H54 (cell line): ENCODE data around the gene TMOD3.
"Not testable (repeated sequence)": the region's sequence is repeated elsewhere in the genome, so short reads cannot be mapped to it uniquely, and the experiment has no call there.

Experiments used
- DNase-seq: peaks from one replicate; pipeline ENCODE4 v3.0.0; 2011; ENCODE audit warnings: low spot score, mixed read lengths; ENCODE audit not compliant: insufficient read length
- FAIRE-seq: peaks from 3 replicates; lab custom pipeline; 2011; peaks lifted over from hg19 to GRCh38; lab: Jason Lieb, UNC
- POLR2A ChIP-seq: IDR thresholded peaks from 2 replicates; pipeline ENCODE4 v1.6.1; 2011; ENCODE audit warnings: low read depth, mild to moderate bottlenecking, low read length

TMOD3 gene

DNA sequence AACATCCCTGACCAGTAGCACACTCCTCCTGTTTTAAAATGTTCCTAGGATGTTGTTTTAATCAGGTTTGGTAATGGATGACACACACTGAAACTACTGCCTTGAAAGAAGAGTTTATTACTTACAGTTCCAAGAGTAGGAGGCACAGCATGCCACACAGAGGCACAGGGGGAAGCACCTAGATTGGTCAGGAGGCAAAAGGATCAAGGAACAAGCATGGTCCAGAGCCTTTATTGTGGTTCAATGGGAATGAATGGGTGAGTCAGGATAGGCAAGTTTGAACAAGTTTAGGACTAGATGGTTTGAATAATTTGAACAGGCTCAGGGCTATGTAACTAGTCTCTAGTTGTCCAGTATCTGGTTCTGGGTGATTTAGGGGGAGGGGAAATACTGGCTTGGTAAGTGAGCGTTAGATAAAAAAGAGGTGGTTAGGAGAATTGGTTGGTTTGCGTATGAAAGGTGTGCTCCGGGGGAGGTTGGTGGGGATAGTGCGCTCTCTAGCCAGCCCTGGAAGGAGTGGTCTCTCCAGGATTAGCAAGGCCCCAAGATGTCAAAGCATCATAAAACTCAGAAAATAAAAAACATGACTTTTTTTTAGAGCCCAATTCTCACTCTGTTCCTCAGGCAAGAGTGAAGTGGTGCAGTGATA lies 35.1 kb downstream of the TMOD3 start:
- DNase-seq (no peak), FAIRE-seq (no peak)
- TF ChIP-seq POLR2A = no peak

DNA sequence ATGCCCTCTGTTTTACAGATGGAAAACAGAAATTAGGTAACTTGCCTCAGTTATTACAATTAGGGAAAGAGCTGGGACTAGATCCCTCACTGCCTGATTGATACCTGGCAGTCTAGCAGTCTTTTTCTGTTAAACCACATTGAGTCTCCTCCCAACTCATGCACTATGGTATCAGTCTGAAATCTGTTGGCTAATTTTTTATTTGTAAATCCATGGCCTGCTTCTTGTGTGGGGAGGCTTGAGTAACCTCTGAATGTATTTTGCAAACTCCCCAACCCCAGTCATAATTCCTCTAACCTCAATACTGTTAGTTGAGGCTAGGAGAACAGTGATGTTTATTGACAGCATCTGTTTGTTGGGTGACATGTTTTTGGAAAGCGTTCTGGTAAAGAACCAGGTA lies 35.9 kb downstream of the TMOD3 start:
- FAIRE-seq = no peak
- TF ChIP-seq POLR2A = no peak
- DNase-seq = no peak

DNA sequence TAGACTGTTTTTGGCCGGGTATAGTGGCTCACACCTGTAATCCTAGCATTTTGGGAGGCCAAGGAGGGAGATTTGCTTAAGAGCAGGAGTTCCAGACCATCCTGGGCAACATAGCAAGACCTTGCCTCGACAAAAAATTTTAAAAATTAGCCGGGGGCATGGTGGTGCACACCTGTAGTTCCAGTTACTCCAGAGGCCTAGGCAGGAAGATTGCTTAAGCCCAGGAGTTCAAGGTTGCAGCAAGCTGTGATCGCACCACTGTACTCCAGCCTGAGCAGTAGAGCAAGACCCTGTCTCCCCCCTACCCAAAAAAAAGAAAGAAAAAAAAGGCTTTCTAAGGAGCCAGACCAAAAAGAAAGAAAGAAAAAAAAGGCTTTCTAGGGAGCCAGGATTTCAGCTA lies 36.7 kb downstream of the TMOD3 start:
- no peak for TF ChIP-seq POLR2A
- FAIRE-seq (no peak), DNase-seq (no peak)

DNA sequence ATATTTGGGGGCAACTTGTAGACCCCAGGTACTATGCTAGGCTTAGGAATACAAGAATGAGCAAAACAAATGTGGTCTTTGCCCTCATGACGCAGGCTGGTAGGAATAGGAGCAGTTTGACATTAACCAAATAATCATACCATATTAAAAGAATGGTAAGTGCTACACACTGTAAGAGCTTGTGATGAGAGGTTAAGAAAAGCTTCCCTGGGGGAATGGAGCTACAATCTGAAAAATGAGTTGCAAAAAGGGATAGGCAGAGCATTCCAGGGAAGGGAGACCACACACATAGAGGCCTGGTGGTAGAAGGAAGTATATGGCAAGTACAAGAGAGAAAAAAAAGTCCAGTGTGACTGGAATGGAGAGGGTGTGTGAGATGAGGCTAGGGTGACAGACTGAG lies 37.3 kb downstream of the TMOD3 start:
- FAIRE-seq (no peak), DNase-seq (no peak)
- TF ChIP-seq POLR2A = no peak

DNA sequence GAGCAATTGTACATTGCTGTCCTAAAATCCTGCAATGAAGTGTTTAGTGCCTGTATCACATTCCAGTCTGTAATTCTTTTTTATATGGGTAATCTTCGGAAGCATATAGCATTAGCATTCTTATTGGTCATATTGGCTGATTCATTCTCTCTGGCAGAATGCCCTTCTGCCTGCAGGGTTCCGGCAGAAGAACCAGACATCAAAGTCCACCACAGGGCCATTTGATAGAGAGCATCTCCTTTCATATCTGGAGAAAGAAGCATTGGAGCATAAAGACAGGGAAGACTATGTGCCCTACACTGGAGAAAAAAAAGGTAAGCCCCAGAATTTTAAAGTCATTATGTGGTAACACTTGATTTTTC lies 39.6 kb downstream of the TMOD3 start:
- FAIRE-seq (no peak), DNase-seq (no peak)
- TF ChIP-seq POLR2A = no peak

DNA sequence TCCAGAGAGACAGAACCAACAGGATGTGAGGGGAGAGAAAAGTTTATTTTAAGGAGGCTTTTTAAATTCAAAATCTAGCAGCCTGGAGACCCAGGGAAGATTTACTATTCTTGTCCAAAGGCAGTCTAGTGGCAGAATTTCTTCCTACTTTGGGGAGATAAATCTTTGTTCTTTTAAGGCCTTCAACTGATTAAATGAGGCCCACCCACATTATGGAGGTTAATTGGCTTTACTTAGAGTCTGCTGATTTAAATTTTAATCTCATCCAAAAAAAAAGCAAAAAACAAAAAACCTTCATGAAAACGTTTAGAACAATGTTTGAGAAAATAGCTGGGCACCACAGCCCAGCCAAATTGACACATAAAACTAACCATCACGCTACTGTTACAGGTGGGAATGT lies 41.3 kb downstream of the TMOD3 start:
- no peak for FAIRE-seq
- TF ChIP-seq POLR2A = no peak
- DNase-seq = no peak

DNA sequence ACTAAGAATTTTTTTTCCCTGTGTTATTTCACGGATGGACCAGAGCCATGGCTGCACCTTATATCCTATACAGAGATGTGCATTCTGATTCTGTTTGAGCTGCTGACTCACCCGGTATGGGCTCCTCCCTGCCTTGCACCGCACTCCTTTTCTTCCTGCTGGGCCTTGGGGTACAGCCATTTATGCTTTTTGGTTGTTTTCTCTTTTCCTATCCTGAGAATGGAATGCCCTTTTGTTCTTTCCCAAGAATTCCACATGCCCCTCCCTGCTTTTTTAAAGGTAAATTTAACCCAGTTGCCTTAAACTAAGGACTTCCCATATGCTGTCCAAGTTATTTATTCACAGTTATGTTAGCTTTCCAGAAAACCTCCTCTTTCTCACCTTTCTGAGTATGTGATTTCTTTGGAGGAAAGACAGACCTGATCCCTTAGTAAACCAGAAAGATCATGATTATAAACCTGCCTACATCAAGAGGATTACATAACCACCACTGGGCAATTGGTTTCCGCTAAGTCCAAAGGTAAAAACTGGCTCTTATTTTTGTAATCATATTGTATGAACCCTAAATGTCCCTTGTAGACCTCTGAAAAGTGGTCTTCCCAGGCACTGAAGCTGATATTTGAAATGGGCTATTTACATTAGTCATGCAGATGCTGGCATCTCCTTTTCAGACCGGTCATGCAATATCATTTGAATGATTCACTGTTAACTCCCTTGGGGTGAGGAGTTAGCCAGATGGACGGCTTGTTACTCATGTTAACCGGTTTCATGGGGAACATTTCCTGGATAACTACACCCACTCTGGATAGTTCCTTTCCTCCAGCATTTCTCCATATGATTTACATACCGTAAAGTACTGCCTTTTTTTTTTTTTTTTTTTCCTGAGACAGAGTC lies 45.5 kb downstream of the TMOD3 start:
- TF ChIP-seq POLR2A = no peak
- peak; percentile 30 for DNase-seq
- peak; percentile 88 for FAIRE-seq

DNA sequence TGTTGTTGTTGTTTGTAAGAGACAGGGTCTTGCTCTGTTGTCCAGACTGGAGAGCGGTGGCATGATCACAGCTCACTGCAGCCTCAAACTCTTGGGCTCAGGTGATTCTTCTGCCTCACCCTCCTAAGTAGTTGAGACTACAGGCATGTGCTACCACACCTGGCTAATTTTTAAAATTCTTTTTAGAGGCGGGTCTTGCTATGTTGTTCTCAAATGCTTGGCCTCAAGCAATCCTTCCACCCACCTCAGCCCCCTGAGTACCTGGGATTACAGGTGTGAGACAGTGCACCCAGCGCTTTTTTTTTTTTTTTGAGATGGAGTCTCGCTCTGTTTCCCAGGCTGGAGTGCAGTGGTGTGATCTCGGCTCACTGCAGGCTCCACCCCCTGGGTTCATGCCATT lies 46.7 kb downstream of the TMOD3 start:
- TF ChIP-seq POLR2A = no peak
- FAIRE-seq = no peak

DNA sequence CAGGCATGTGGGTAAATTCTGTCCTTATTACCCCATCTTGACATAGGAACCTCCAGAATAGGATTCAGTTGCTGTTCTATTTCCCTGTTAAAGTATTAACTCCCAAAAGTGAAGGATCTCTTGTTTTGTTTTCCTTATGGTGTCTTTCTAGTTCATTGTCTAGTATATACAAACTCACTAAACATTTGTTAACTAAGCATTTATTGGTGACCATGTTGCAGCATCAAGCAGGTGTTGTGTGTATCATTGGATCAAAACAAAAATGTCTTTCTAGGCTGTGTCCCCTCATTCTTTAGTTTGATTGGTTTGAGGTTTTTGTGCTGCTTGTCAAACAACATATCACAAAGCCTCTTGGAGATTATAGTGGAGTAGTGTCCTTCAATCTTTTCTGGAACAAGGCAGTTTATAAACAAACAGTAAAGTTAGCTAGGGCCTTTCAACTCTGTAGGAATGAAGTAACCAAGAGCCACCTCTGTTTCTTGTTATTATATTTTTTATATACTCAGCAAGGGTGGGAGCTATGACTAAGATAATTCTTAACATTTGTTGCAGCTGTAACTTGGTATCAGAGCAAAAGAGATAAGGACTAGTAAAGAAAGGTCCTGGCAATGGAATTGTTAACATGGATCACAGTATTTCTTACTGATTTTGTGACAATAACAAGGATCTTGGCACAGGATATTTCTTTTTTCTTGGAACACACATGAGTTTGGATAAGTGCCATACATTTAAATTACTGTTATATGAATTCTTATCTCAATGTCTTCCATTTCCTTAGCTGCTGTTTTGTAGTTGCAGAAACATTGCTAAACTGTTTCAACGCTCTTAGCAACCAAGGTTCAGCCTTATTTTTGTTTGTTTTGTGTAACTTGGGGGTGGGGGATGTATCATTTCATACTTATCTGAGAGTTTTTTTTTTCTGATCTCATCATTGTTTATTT lies 49.3 kb downstream of the TMOD3 start:
- DNase-seq (no peak), FAIRE-seq (no peak)
- no peak for TF ChIP-seq POLR2A

More for the DNA sequence above, 46.7 kb downstream of the TMOD3 start:
- DNase-seq = no peak

DNA sequence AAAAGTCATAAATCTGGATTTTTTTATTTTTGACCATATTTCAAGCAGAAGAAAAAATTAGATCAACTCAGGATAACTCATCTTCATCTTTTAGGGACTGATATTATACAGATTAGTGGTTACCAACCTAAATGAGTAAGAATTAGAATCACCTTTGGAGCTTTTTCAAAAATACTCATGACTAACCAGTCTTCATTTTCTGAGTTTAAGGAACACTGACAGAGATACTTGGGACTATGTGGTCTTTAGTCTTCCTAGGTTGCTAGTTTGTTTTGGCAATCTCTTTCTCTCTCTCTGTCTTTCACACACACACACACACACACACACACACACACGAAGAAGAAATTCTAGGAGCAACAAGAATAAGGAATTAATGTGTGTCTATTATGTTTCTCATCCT lies 50.1 kb downstream of the TMOD3 start:
- DNase-seq (no peak), FAIRE-seq (no peak)
- no peak for TF ChIP-seq POLR2A

DNA sequence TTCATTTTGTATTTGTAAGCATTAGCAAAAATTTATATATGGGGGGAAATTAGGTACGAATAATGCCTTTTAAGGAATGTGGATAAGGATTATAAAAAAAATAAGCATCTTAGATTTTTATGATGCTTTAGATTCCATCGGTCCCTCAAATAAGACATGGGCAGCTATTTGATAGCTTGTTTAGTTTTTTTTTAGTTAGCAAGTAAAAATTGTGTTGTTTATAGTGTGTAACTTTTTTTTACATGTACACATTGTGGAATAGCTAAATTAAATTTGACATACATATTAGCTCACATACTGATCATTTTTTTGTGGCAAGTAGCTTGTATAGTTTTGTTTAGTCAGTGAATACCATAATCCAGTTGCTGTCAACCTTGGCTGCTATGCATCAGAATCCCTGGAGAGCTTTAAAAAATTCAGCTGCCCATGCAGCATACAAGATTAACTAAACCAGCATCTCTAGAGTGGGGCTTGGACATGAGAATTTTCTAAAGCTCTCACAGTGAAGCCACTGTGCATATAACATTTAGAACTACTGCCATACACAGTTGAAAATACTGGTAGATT lies 53.9 kb downstream of the TMOD3 start:
- FAIRE-seq (no peak), DNase-seq (no peak)
- no peak for TF ChIP-seq POLR2A

DNA sequence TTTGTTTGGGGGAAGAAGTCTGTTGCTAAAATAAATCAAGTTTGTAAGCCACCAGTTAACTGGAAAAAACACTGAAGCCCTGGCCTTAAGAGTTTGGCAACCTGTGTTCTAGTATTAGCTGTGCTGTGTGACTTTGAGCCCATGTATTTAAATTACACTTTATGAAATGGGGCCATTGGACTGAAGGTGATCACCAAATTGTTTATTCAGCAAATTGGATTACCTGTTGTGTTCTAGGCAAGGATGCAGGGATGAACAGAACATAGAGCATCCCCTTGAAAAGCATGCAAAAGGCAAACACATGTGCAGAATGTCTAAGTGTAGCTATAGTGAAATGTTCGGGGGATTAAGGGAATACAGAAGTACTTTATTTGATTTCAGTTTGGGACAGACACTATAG lies 54.6 kb downstream of the TMOD3 start:
- TF ChIP-seq POLR2A = no peak
- DNase-seq (no peak), FAIRE-seq (no peak)

DNA sequence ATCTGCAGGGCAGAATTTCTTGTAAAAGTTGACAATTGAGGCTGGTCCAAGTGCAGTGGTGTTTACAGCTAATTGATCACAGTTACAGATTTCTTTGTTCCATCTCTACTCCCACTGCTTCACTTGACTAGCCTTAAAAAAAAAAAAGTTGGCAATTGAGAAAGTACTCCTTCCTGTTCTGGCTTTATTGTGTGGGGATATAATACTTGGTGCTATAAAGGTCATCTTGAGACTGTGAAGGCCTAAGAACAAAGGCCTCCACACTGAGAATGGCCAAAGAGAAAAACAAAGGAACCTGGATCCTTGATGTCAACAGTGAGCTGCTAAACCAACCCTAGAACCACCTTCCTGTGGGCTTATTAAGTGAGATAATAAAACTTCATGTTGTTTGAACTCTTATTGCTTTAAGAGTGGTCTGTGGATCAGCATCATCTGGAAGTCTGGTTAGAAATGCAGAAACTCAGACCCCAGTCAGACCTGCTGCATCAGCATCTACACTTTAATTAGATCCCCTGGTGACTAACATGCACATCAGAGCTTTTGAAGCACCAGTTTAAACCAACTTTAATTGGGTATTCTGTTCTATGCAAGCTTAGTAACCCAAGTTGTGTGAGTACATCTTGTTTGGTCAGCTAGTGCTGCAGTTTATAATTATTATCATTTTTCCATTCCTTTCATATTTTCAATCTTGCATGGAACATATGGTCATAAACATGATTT lies 55.2 kb downstream of the TMOD3 start:
- FAIRE-seq (no peak), DNase-seq (no peak)
- no peak for TF ChIP-seq POLR2A

DNA sequence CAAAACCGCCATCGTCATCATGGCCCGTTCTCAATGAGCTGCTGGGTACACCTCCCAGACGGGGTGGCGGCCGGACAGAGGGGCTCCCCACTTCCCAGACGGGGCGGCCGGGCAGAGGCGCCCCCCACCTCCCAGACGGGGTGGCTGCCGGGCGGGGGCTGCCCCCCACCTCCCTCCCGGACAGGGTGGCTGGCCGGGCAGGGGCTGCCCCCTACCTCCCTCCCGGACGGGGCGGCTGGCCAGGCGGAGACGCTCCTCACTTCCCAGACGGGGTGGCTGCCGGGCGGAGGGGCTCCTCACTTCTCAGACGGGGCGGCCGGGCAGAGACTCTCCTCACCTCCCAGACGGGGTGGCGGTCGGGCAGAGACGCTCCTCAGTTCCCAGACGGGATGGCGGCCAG lies 56.3 kb downstream of the TMOD3 start:
- FAIRE-seq, DNase-seq: not testable (repeated sequence)
